Stimulated activated naive B cell treated with anti-CD40 and anti-IgM and Interleukin-4, amounts not matched to agents 10 μg/mL and 1 μg/mL and 100 μg/mL, for 72 hours (primary cell): ENCODE data around the gene STK16.
A peak's percentile ranks its signal among the peaks of the same experiment; 100 is the strongest.
"Not testable (repeated sequence)": the region's sequence is repeated elsewhere in the genome, so short reads cannot be mapped to it uniquely, and the experiment has no call there.

Experiments used
- ATAC-seq, 2 donors: fragments of 150-1000 bp; cut with Tn5 transposase; replicated peaks; 2 replicates each; pipeline ENCODE4 v1.10.0; 2021; ENCODE audit warnings: moderate library complexity in 1 of 2
- DNase-seq: peaks from one replicate; pipeline ENCODE4 v3.0.0; 2021
- H3K27ac Mint-ChIP-seq: one replicate; pipeline ENCODE4 v1.8.0; 2022; ENCODE audit warnings: mild to moderate bottlenecking, mixed read lengths
- H3K27me3 Mint-ChIP-seq, 2 donors: one replicate each; pipeline ENCODE4 v1.8.0; 2022; ENCODE audit warnings: mixed read lengths in 2 of 2
- H3K36me3 Mint-ChIP-seq, 2 donors: one replicate each; pipeline ENCODE4 v1.8.0; 2022; ENCODE audit warnings: mixed read lengths in 2 of 2, mild to moderate bottlenecking in 1 of 2
- H3K4me1 Mint-ChIP-seq, 2 donors: one replicate each; pipeline ENCODE4 v1.8.0; 2022; ENCODE audit warnings: mixed read lengths in 2 of 2, mild to moderate bottlenecking in 1 of 2
- H3K4me3 Mint-ChIP-seq, 2 donors: one replicate each; pipeline ENCODE4 v1.8.0; 2022; ENCODE audit warnings: mild to moderate bottlenecking in 2 of 2, mixed read lengths in 2 of 2, moderate library complexity in 1 of 2
- H3K9me3 Mint-ChIP-seq, 2 donors: one replicate each; pipeline ENCODE4 v1.8.0; 2022; ENCODE audit warnings: mixed read lengths in 2 of 2, mild to moderate bottlenecking in 1 of 2

STK16 gene

DNA sequence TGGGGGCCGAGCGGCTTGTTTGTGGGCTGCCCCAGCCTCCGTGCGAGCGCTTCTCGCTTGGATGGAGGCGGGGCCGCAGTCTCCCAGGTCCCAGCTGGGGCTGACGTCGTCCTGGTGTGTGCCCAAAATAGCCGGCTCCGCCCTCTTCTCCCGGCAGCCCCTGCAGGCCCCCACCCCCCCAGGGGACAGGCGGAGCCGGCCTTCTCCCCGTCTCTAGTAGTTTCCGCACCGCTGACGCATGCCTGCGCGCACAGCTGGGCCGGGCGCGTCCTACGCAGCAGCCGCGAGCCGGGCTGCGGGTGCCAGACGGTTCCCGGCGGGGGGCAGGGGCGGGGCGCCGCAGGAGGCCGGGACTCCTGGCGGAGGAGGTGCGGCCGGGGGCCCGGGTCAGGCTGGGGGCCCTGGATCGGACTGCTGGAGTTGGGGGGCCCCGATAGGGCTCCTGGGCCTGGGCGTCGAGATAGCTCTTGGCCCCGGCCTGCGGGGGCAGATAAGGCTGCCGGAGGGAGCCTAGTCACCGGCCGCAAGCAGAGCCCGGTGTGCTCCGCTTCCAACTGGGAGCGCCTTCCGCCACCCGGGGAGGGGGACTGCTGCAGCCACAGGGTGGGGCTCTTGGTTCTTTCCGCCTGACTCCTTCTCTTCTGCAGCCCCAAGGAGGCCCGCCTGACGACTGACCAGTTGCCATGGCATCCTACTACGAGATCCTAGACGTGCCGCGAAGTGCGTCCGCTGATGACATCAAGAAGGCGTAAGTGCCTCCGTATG, 34.1 kb downstream of the STK16 start, which contains the start of gene DNAJB2:
TSS of gene DNAJB2 (plus strand) at position 216 of the 765 bp plus-strand sequence. CDS start at position 684, 468 bp downstream.
- H3K27me3 Mint-ChIP-seq = no peaks in the 10 kb centered on the region
- peak within 1 kb of the TSS; percentile 98 for H3K27ac Mint-ChIP-seq
- H3K36me3 Mint-ChIP-seq = peaks cover 27 to 40% of the 10 kb centered on the region in 2 donors
- no peaks in the 10 kb centered on the region for H3K9me3 Mint-ChIP-seq
- ATAC-seq (peak; percentile 84 to 88), DNase-seq (peak; percentile 99)
- peaks cover 41 to 56% of the 10 kb centered on the region in 2 donors for H3K4me1 Mint-ChIP-seq
- H3K4me3 Mint-ChIP-seq = peak within 1 kb of the TSS; percentile 91 to 98

DNA sequence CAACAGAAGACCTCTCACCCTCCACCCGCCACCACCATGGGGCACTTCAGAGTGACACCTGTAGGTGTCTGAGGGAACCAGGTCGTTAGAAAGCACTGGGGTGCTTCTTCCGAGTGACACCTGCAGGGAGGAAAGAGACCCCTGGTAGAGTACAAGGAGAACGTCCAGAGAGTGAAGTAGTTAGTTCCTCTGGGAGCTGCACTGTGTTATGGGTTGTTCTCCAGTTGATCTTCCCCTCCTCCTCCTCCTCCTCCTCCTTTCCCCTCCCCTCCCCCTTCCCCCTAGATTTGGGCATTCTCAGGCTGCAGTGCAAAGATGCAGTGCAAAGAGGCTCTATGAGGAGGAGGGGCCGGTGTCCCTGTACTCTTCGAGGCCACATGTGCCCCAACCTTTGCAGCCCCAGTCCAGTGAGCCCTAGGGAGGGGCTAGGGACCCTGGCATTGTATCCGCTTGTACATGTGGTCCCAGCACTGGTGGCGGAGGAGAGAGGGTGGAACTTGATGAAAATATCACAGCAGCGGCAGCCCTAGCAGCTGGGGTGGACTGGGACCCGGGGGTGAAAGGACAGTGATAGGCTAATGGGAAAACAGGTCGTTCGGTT, 34.7 kb downstream of the STK16 start:
- Mint-ChIP-seq H3K27me3 (no peaks in the 10 kb centered on the region), H3K27ac (peak overlapping the region; percentile 98), H3K4me3 (peak overlapping the region; percentile 91 to 98), H3K9me3 (no peaks in the 10 kb centered on the region), H3K4me1 (peaks cover 41 to 57% of the 10 kb centered on the region in 2 donors), H3K36me3 (peaks cover 27 to 40% of the 10 kb centered on the region in 2 donors)
- ATAC-seq = no peak
- no peak for DNase-seq

DNA sequence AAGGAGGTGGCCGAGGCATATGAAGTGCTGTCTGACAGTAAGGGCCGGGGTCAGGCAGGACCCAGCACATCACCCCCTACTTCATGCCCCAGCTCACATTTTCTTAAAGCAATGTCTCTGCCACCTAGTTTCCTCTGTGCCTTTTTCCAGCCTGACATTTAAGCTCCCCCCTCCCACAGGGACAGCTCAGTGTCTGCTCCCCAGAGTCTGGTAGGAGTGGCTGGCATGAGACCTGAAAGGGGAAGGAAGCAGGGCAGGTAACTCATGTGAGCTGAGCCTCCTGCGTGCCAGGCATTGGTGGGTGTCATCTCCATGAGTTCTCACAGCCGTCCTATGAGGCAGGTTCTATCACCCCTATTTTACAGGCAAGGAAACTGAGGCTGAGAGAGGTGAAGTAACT, 35.4 kb downstream of the STK16 start:
- peaks cover 27 to 44% of the 10 kb centered on the region in 2 donors for H3K36me3 Mint-ChIP-seq
- no peaks in the 10 kb centered on the region for H3K9me3 Mint-ChIP-seq
- H3K4me1 Mint-ChIP-seq = peaks cover 41 to 63% of the 10 kb centered on the region in 2 donors
- H3K4me3 Mint-ChIP-seq = peak overlapping the region; percentile 91 to 98
- no peaks in the 10 kb centered on the region for H3K27me3 Mint-ChIP-seq
- DNase-seq (peak; percentile 16), ATAC-seq (no peak)
- peak overlapping the region; percentile 98 for H3K27ac Mint-ChIP-seq

DNA sequence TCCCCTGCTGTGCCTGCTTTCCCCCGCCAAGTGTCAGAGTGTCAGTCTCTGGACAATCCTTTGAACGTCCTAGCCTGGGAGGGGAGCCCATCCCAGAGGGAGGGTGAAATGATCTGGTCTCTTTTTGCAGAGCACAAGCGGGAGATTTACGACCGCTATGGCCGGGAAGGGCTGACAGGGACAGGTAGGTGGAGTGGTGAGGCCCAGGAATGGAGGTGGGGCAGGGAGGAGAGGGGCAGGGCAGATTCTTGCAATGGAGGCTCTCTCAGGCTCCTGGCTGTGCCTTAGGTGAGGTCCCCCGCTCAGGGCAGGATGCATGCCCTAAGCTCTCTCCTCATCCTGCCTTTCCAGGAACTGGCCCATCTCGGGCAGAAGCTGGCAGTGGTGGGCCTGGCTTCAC, 36.3 kb downstream of the STK16 start:
- H3K4me3 Mint-ChIP-seq = no peak overlapping the region
- no peaks in the 10 kb centered on the region for H3K27me3 Mint-ChIP-seq
- no peak for ATAC-seq
- no peak for DNase-seq
- no peaks in the 10 kb centered on the region for H3K9me3 Mint-ChIP-seq
- H3K27ac Mint-ChIP-seq = no peak overlapping the region
- H3K4me1 Mint-ChIP-seq = peaks cover 45 to 70% of the 10 kb centered on the region in 2 donors
- peaks cover 32 to 50% of the 10 kb centered on the region in 2 donors for H3K36me3 Mint-ChIP-seq

DNA sequence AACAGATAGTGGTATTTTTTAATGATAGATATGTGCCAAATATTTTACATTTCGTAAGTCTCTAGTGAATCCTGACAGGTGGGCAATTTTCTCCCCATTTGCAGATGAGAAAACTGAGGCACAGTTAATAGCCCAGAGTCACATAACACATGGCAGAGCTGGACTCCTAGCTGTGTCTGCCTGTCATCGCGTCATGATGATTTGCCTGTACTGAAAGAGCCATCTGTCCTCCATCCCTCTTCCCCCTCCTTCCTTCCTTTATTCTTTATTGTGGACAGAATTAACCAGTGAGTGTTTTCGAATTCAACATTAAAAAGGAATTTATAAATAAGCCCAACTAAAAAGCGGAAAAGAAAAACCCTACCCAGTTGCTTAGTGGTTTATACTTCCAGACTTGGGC, 37.1 kb downstream of the STK16 start:
- Mint-ChIP-seq H3K27me3 (no peaks in the 10 kb centered on the region), H3K4me1 (peaks cover 44 to 66% of the 10 kb centered on the region in 2 donors), H3K4me3 (no peak overlapping the region), H3K36me3 (peaks cover 32 to 51% of the 10 kb centered on the region in 2 donors), H3K27ac (no peak overlapping the region), H3K9me3 (no peaks in the 10 kb centered on the region)
- DNase-seq (no peak), ATAC-seq (no peak)

DNA sequence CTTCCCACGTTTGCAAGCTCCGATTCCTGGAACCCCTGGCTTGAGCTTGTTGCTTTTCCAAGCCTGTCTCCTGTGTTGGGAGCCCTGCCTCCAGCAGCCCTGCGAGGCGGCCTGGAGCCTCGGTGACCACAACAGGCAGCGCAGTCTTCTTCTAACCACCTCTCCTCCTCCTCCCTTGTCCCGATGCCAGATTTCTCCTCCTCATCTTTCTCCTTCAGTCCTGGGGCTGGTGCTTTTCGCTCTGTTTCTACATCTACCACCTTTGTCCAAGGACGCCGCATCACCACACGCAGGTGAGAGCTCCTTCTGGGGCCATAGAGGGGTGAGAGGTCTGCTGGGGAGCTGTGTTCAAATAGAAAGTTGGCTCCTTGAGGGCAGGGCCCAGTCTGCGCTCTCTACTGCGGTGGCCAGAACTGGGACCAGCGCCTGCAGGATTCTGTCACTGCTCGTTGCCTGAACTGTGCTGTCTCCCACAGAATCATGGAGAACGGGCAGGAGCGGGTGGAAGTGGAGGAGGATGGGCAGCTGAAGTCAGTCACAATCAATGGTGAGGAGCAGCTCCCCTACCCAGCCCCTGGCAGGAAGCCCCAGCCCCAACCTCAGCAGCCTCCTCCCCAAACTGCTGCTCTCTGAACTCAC, 37.8 kb downstream of the STK16 start:
- Mint-ChIP-seq H3K4me3 (no peak overlapping the region), H3K4me1 (peaks cover 38 to 66% of the 10 kb centered on the region in 2 donors), H3K27ac (no peak overlapping the region), H3K9me3 (no peaks in the 10 kb centered on the region), H3K36me3 (peaks cover 32 to 51% of the 10 kb centered on the region in 2 donors), H3K27me3 (no peaks in the 10 kb centered on the region)
- ATAC-seq (no peak), DNase-seq (no peak)

DNA sequence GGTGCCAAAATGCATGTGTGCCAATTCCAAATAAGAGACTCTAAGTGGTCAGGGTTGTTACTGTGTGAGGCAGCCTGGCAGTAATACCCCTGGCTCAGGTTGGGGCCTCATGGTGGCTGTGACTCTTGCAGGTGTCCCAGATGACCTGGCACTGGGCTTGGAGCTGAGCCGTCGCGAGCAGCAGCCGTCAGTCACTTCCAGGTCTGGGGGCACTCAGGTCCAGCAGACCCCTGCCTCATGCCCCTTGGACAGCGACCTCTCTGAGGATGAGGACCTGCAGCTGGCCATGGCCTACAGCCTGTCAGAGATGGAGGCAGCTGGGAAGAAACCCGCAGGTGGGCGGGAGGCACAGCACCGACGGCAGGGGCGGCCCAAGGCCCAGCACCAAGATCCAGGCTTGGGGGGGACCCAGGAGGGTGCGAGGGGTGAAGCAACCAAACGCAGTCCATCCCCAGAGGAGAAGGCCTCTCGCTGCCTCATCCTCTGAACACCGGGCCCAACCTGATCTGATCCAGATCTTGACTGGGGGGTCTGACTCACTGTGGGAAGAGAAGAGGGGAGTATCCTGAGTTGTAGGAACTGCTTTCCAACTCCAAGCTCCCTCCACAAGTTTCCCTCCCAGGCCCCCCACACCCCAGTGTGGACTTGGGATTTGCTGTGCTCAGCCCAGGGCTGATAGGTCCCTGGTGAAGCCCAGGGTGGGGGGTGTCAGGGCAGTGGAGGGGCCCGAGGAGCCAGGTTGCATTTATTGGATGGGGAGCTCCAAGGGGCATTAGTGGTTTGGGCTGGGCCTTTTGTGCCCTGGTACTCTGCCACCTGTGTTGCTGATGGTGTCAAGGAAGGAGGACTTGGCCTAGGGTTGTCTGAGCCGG, 39.5 kb downstream of the STK16 start:
- no peaks in the 10 kb centered on the region for H3K27me3 Mint-ChIP-seq
- H3K36me3 Mint-ChIP-seq = peaks cover 30 to 49% of the 10 kb centered on the region in 2 donors
- H3K27ac Mint-ChIP-seq = no peak overlapping the region
- DNase-seq (no peak), ATAC-seq (no peak)
- H3K4me1 Mint-ChIP-seq = peaks cover 28 to 54% of the 10 kb centered on the region in 2 donors
- no peak overlapping the region for H3K4me3 Mint-ChIP-seq
- no peaks in the 10 kb centered on the region for H3K9me3 Mint-ChIP-seq

DNA sequence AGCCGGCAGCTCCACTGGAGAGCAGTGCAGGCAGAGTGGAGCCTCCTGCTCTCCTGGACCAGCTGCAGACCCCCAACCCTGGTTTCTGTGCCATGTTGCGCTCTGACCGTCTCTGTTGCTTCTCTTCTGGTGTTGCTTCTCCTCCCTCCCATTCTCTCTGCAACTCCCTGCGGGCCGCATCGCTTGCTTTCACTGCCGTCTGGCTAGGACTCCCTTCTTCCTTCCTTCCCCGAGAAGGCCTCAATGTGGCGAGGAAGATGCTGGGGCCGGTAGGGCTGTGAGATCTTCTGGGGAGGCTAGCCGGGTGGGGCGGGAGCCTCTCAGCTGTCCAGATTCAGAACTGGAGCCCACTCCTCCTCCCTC, 40.1 kb downstream of the STK16 start:
- Mint-ChIP-seq H3K36me3 (peaks cover 27 to 44% of the 10 kb centered on the region in 2 donors), H3K9me3 (no peaks in the 10 kb centered on the region), H3K4me3 (no peak overlapping the region), H3K4me1 (peaks cover 22 to 48% of the 10 kb centered on the region in 2 donors), H3K27me3 (no peaks in the 10 kb centered on the region), H3K27ac (no peak overlapping the region)
- DNase-seq (no peak), ATAC-seq (no peak)

DNA sequence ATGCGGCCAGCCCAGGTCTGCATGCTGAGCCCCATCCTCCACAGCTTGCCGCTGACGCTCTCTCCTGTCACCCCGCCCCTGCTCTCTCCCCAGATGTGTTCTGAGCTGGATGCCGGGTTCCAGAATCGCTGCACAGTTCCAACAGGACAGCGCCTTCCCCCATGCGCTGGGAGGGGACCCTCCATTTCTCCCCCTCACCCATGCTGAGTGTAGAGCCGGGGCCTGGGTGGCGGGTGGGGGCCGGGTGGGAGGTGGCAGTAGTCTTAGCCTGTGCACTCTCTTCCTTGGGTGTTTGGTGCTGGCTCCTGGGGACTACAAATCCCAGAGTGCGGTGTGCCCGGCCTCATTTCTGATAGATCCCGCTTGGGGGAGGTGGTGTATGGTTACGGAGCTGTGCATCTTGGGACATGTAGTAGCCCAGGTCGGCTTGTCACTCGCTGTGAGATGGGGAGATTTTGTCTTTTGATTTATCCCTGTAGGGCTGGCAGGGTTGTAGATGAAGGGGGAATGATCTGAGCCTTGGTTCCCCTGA, 40.7 kb downstream of the STK16 start:
- H3K4me3 Mint-ChIP-seq = no peak overlapping the region
- no peak for DNase-seq
- H3K4me1 Mint-ChIP-seq = peaks cover 16 to 42% of the 10 kb centered on the region in 2 donors
- H3K9me3 Mint-ChIP-seq = no peaks in the 10 kb centered on the region
- H3K36me3 Mint-ChIP-seq = peaks cover 21 to 38% of the 10 kb centered on the region in 2 donors
- no peak for ATAC-seq
- peak overlapping the region; percentile 47 for H3K27ac Mint-ChIP-seq
- no peaks in the 10 kb centered on the region for H3K27me3 Mint-ChIP-seq

DNA sequence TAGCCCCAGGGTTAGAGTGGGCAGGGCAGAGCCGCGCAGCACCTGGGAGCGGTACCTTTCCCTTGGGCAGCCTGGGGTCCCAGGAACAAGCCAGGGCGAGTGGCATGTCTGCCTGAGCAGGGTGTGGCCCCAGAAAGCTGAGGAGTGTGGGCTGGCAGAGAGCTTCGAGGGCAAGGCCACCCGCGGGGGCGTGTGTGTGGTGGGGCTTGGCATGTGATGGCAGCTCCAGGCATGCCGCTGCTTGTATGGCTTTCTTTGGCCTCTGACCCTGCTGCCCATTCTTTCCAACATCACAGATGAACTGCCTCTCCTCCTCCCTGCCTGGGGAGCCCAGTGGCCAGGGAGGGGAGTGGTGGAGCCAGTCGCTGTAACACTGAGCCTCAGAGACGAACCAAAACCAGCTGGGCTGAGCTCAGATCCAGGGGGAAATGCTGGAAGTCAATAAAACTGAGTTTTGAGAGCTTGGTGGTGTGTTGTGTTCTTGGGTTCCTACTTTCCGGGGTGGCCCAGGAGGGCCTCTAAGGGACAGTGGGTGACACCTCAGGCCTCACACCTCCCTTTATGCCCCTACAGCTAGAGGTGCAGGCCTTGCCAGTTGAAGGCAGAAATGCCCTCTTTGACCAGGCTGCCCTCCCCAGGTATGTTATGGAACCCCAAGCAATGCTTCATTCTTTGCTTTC, 41.3 kb downstream of the STK16 start:
- Mint-ChIP-seq H3K27ac (peak overlapping the region; percentile 47), H3K4me3 (no peak overlapping the region), H3K9me3 (no peaks in the 10 kb centered on the region), H3K4me1 (peaks cover 11 to 36% of the 10 kb centered on the region in 2 donors), H3K27me3 (no peaks in the 10 kb centered on the region), H3K36me3 (peaks cover 17 to 32% of the 10 kb centered on the region in 2 donors)
- no peak for DNase-seq
- no peak for ATAC-seq

DNA sequence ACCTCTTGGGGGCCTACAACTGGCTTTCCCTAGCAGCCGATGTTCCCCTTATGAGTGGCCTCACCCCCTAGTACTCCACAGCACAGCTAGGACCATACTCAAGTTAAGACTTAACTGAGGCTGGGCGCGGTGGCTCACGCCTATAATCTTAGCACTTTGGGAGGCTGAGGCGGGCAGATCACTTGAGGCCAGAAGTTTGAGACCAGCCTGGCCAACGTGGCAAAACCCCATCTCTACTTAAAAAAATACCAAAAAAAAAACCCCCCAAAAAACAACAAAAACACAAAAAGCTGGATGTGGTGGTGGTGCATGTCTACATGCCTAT, 41.8 kb downstream of the STK16 start:
- not testable (repeated sequence) for DNase-seq, H3K27me3 Mint-ChIP-seq, ATAC-seq, H3K9me3 Mint-ChIP-seq, H3K4me3 Mint-ChIP-seq, H3K27ac Mint-ChIP-seq
- Mint-ChIP-seq H3K36me3 (peaks cover 17 to 31% of the 10 kb centered on the region in 2 donors), H3K4me1 (peaks cover 11 to 32% of the 10 kb centered on the region in 2 donors)

DNA sequence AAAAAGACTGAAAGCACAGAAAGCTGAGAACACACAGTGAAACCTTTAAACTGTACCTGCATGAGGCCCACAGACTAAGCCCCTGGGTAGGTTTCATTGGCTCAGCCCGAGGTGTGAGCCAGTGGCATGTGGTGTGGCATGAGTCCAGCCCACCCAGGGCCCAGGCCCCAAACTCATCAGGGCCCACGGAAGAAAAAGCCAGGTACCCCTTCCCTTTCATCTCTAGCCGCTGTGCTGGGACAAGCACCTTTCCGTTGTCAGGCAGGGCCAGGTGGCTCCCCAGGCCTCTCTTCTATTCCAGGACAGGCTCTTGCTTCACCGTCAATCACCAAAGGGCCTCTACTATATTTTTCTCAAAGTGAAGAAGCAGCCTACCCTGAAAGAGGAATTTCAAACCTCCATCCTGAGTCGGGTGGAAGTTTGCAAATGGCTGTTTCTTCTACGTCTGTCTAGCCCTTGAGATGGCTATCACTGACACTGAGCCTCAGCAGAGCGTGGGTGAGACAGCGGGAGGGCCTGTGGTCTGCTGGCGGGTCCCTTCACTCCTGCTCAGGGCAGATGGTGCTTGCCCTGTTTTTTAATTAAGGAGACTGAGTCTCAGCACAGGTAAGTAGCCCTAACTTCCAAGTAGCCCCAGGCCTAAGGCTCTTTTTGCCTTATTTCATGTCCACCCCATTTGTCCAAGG, 42.4 kb downstream of the STK16 start:
- Mint-ChIP-seq H3K27ac (peak overlapping the region; percentile 54), H3K4me3 (no peak overlapping the region), H3K36me3 (peaks cover 17 to 27% of the 10 kb centered on the region in 2 donors), H3K9me3 (no peaks in the 10 kb centered on the region), H3K27me3 (no peaks in the 10 kb centered on the region), H3K4me1 (peaks cover 10 to 30% of the 10 kb centered on the region in 2 donors)
- peak; percentile 22 to 26 for ATAC-seq
- DNase-seq = no peak

DNA sequence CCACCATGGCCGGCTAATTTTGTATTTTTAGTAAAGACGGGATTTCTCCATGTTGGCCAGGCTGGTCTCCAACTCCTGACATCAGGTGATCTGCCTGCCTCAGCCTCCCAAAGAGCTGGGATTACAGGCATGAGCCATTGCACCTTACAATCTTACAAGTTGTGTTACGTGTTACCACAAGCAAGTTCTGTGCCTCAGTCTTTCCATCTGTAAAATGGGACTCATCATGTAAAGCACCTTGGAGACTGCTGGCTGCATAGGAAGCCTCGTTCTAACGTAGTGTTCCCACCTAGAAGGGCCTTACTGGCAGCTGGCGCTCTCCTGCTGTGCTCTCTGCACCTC, 43.9 kb downstream of the STK16 start:
- no peaks in the 10 kb centered on the region for H3K27me3 Mint-ChIP-seq

More for the DNA sequence above, 43.9 kb downstream of the STK16 start:
- Mint-ChIP-seq H3K4me3 (no peak overlapping the region), H3K27ac (peak overlapping the region; percentile 47), H3K4me1 (peaks cover 7 to 27% of the 10 kb centered on the region in 2 donors), H3K36me3 (peaks cover 4 to 13% of the 10 kb centered on the region in 2 donors), H3K9me3 (no peaks in the 10 kb centered on the region)
- no peak for ATAC-seq
- DNase-seq = no peak
